Anterior cingulate cortex (tissue), 58 donors: Measurements from ENCODE around the gene TRNAU1AP.

Experiments used
- DNase-seq, 58 donors: peaks; one replicate each; lab custom pipeline; 2025; lab: John Stamatoyannopoulos, UW

TRNAU1AP gene

DNA sequence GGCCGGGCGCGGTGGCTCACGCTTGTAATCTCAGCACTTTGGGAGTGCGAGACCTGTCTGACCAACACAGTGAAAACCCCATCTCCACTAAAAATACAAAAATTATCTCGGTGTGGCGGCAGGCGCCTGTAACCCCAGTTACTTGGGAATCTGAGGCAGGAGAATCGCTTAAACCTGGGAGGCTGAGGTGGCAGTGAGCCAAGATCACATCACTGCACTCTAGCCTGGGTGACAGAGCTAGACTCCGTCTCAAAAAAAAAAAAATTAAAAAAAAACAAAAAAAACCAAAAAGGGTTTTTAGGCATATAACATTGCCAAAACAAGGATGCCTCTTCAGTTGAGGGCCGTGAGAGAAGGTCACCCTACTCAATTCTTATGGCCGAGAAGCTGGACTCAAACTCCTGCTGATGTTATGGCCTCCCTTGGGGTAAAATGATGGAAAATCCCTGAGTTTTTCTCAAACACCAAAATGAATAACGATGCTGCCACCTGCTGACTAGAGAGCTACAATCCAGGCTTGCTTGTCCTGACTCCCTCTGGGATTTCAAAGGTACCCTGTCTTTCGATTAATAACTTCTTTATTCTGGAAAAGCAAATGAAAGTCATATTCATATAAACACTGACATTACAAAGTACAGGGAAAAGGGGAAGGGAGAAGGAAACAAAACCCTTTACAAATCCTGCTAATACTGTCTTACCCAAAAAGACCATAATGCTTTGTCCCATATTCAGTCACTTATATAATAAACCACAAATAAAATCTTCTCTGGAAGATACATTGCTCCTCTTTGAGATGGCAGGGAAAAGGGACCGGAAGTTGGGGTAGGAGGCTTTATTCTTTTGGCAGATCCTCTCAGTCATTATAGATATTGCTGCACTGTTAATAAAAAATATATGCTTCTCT is 49.9 kb downstream of the TRNAU1AP start:
- peak in 41 of 58 donors; percentile 2 to 75 (median 32) for DNase-seq

DNA sequence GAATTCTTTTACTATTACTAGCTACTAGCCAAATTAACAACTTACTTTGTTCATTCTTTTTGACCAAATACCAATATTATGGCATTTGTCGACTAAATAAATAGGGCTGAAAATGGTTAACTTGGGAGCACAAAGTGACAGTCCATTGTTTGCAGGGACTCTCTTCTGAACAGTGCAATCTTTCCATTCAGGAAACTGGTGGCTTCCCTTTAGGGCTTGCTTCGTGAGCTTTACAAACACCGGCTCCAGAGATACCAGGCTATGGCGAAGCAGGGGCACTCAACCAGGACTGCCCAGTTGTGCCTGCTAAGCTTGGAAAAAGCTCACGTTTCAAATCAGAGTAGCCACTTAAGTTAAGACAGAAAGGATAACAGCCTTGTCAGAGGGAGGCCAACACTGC is 51.5 kb downstream of the TRNAU1AP start:
- no peak for DNase-seq

DNA sequence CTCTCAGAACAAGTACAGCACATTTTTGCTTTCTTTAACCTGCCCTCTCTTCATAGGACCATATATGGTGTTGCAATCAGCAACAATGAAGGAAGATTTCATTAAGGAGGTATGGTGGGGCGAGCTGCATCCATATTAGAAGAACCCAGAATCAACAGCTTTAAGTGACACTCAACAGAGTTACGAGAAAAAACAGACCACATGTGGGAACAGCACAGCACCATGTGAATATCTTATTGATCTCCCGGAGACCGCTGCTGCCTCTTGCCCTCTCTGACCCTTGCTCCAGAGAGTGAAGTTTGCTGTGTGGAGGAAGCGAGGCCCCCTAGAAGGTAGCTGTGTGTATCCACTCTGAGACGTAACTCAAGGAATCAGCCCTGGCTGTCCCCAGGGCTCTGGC is 52.1 kb downstream of the TRNAU1AP start:
- DNase-seq: no peak

DNA sequence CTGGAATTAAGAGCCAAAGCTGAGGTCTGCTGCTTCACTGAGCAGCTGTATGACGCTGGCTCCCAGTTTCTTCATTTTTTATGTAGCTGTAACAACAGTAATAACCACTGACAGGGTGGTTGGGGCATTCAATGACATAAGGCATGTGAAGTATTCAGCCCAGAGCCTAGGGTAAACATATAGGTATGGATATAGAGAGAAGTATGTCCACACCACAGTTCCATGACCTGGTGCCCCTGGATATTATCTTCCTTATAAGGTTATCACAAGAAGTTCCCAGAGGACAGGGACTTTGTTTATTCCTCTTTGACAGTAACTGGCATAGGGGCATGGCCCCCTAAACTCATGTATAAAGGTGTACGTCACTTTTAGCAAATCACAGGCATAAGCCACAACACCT is 53.9 kb downstream of the TRNAU1AP start:
- DNase-seq: no peak

DNA sequence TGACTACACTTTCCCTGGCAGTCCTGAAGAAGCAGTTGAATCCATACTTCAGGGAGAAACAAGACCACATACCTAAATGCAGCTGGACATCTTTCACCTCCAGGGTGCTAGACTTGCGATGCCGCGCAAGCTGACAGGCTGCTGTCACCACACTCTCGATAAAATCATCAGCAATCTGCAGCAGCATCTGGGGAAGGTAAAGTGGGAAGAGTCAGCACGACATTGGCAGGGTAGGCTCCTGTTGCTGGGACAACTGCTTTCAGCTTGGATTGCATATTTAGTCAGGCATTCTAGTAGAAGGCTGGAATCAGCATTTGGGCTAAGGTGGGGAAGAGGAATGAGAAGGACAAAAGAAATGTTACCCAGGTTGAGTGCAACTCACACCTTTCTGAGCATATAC is 60.3 kb downstream of the TRNAU1AP start:
- DNase-seq: peak in 1 of 58 donors; percentile 6
